Measurements from ENCODE around the gene TYMP.

TYMP gene

GRCh38 chr22:50516891-50517290 is 12.9 kb downstream of the TYMP start:
- TF ChIP-seq, protein P1, sequence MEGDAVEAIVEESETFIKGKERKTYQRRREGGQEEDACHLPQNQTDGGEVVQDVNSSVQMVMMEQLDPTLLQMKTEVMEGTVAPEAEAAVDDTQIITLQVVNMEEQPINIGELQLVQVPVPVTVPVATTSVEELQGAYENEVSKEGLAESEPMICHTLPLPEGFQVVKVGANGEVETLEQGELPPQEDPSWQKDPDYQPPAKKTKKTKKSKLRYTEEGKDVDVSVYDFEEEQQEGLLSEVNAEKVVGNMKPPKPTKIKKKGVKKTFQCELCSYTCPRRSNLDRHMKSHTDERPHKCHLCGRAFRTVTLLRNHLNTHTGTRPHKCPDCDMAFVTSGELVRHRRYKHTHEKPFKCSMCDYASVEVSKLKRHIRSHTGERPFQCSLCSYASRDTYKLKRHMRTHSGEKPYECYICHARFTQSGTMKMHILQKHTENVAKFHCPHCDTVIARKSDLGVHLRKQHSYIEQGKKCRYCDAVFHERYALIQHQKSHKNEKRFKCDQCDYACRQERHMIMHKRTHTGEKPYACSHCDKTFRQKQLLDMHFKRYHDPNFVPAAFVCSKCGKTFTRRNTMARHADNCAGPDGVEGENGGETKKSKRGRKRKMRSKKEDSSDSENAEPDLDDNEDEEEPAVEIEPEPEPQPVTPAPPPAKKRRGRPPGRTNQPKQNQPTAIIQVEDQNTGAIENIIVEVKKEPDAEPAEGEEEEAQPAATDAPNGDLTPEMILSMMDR (IDR thresholded peaks at IDR 0.05; ENCODE audit: low read depth, low read length) = no peak
- H3K4me3 ChIP-seq (ENCODE audit: low read depth, low read length) = no peak overlapping the region

GRCh38 chr22:50516068-50516467 is 13.7 kb downstream of the TYMP start:
- TF ChIP-seq, protein P1 (IDR thresholded peaks at IDR 0.05; ENCODE audit: low read depth, low read length) = no peak
- no peak overlapping the region for H3K4me3 ChIP-seq (ENCODE audit: low read depth, low read length)

- TF ChIP-seq, protein P1 (IDR thresholded peaks at IDR 0.05; ENCODE audit: low read depth, low read length) = no peak
- no peak overlapping the region for H3K4me3 ChIP-seq (ENCODE audit: low read depth, low read length)
Observed at GRCh38 chr22:50513175-50513574, 16.6 kb downstream of the TYMP start.

- TF ChIP-seq, protein P1 (IDR thresholded peaks at IDR 0.05; ENCODE audit: low read depth, low read length) = no peak
- peak overlapping the region; percentile 81 for H3K4me3 ChIP-seq (ENCODE audit: low read depth, low read length)
Observed at GRCh38 chr22:50508897-50509296, 20.9 kb downstream of the TYMP start.

DNA sequence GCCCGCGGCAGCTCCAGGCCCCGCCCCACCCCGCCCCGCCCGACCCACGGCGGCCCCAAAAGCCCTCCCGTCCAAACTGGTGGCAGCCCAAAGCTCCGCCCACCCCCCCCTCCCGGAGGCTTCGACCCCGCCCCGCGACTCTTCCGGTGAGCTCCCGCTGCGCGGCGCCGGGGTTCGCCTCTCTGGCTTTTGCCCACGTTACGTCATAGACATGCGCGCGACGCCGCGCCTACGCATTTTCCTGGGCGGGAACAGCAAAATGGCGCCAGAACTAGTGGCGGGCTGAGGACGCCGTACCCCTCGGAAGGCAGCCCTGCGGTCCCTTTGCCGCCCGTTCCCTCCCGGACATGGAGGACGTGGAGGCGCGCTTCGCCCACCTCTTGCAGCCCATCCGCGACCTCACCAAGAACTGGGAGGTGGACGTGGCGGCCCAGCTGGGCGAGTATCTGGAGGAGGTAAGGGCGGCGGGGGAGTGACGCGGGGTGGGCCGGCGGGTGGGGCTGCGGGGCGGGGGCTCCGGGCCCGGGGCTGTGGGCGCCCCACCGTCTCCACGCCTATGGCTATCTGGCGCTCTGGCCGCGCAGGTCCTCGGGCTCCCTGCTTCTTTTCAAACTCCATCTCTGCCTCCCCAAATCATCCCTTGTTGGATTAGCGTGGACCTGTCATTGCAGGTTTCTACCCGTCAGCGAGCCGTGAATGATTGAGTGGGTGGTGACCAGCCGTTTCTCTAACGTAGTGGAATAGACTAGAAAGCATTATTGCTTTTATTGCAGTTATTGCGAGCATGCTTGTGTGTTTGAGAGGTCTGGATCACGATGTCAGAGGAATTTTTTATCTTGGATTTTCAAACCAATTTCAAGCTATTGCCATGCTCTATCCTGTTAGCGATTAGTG is 21.6 kb downstream of the TYMP start, which contains the start of gene NCAPH2:
TSS of gene NCAPH2 (plus strand) at position 234 of the 894 bp plus-strand sequence. CDS start at position 348, 114 bp downstream.
- TF ChIP-seq, protein P1 (IDR thresholded peaks at IDR 0.05; ENCODE audit: low read depth, low read length) = no peak
- H3K4me3 ChIP-seq (ENCODE audit: low read depth, low read length) = peak within 1 kb of the TSS; percentile 98

- TF ChIP-seq, protein P1 (IDR thresholded peaks at IDR 0.05; ENCODE audit: low read depth, low read length) = no peak
- H3K4me3 ChIP-seq (ENCODE audit: low read depth, low read length) = peak within 1 kb of the TSS; percentile 98
Observed at GRCh38 chr22:50507421-50507990, 22.3 kb downstream of the TYMP start, which contains the start of gene LMF2. TSS of gene LMF2 (minus strand) at chr22:50507702. CDS start at chr22:50507675, 27 bp downstream.

Data from WI38 (cell line).